Mesothelial cell of epicardium (in vitro differentiated cells): Measurements from ENCODE around the gene LEPR. TPM values are rescaled to one million over a fixed set of nuclear protein-coding genes. Genes with fewer than 3 reads are reported as not detected.
"Not testable (repeated sequence)": the region's sequence is repeated elsewhere in the genome, so short reads cannot be mapped to it uniquely, and the experiment has no call there.

Source experiments
- DNase-seq, 2 experiments: peaks; one replicate each; pipeline ENCODE4 v3.0.0; 2021; ENCODE audit warnings: low spot score in 2 of 2; ENCODE audit not compliant: unreplicated experiment in 2 of 2
- H3K27ac Mint-ChIP-seq: 2 replicates; pipeline ENCODE4 v1.8.0; 2021; ENCODE audit warnings: mixed read lengths
- H3K27me3 Mint-ChIP-seq: 2 replicates; pipeline ENCODE4 v1.8.0; 2021; ENCODE audit warnings: low read depth, mixed read lengths
- H3K36me3 Mint-ChIP-seq: 2 replicates; pipeline ENCODE4 v1.8.0; 2021; ENCODE audit warnings: mixed read lengths
- H3K4me1 Mint-ChIP-seq: 2 replicates; pipeline ENCODE4 v1.8.0; 2021; ENCODE audit warnings: mixed read lengths
- H3K4me3 Mint-ChIP-seq: 2 replicates; pipeline ENCODE4 v1.8.0; 2021; ENCODE audit warnings: mild to moderate bottlenecking, moderate library complexity, mixed read lengths
- H3K9me3 Mint-ChIP-seq: 2 replicates; pipeline ENCODE4 v1.8.0; 2021; ENCODE audit warnings: mixed read lengths
- total RNA-seq: library from RNA; stranded (reverse); gene quantifications from 3 replicates; pipeline ENCODE4 v1.2.1, GENCODE V29; 2021
- TF ChIP-seq, protein P1 (sequence below): fragments of 200-600 bp; sonication (generic); IDR thresholded peaks from one replicate; pipeline ENCODE4 v1.5.0; 2021; ENCODE audit warnings: antibody characterized with exemption; ENCODE audit not compliant: unreplicated experiment

The LEPR gene
- total RNA-seq, 1 donor from 2014 or later, result 5.0 TPM

DNA sequence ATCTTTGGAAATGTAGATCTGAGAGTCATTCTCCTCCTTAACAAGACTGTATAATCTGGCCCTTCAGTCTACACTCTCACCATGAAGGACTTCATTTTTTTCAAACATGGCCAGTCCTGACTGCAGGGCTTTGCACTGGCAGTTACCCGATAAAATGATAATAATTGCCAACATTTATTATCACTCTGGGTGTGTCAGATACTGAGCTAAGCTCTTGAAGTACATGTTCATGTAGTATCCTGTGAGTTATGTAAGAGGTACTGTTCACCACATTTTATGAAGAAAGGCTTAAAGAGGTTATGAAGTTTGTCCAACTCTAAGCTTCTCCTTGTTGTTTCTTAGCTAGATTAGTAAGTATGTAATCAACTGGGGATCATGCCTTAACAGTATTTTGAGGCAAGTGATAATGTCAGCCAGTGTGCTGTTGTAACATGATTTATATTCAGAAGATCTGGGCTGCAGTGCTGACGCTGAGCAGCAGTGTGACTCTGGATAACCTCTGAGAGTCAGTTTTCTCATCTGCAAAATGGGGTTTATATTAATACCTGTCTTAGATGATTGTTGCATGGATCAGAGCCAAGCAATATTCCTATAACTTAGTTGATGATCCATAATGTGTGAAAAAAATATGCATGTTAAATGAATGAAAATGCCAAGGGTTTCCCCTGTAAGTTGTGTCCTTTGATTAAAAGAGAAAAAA, 42.1 kb upstream of the LEPR start:
- no peak for DNase-seq
- Mint-ChIP-seq H3K27ac (no peak overlapping the region), H3K4me3 (no peak overlapping the region), H3K36me3 (peaks cover 30% of the 10 kb centered on the region), H3K9me3 (peaks cover 25% of the 10 kb centered on the region), H3K4me1 (no peaks in the 10 kb centered on the region), H3K27me3 (no peaks in the 10 kb centered on the region)
- TF ChIP-seq, protein P1, sequence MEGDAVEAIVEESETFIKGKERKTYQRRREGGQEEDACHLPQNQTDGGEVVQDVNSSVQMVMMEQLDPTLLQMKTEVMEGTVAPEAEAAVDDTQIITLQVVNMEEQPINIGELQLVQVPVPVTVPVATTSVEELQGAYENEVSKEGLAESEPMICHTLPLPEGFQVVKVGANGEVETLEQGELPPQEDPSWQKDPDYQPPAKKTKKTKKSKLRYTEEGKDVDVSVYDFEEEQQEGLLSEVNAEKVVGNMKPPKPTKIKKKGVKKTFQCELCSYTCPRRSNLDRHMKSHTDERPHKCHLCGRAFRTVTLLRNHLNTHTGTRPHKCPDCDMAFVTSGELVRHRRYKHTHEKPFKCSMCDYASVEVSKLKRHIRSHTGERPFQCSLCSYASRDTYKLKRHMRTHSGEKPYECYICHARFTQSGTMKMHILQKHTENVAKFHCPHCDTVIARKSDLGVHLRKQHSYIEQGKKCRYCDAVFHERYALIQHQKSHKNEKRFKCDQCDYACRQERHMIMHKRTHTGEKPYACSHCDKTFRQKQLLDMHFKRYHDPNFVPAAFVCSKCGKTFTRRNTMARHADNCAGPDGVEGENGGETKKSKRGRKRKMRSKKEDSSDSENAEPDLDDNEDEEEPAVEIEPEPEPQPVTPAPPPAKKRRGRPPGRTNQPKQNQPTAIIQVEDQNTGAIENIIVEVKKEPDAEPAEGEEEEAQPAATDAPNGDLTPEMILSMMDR, result no peak

DNA sequence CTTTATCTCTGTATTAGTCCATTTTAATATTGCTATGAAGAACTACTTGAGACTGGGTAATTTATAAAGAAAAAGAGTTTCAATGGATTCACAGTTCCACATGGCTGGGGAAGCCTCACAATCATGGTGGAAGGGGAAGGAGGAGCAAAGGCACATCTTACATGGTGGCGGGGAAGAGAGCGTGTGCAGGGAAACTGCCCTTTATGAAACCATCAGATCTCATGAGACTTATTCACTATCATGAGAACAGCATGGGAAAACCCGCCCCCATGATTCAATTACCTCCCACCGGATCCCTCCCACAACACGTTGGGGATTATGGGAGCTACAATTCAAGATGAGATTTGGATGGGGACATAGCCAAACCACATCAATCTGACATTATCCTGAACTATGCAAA, 36.0 kb upstream of the LEPR start:
- H3K36me3 Mint-ChIP-seq, result peaks cover 45% of the 10 kb centered on the region
- DNase-seq, H3K4me3 Mint-ChIP-seq, H3K4me1 Mint-ChIP-seq, H3K27me3 Mint-ChIP-seq, H3K9me3 Mint-ChIP-seq, H3K27ac Mint-ChIP-seq: not testable (repeated sequence)

DNA sequence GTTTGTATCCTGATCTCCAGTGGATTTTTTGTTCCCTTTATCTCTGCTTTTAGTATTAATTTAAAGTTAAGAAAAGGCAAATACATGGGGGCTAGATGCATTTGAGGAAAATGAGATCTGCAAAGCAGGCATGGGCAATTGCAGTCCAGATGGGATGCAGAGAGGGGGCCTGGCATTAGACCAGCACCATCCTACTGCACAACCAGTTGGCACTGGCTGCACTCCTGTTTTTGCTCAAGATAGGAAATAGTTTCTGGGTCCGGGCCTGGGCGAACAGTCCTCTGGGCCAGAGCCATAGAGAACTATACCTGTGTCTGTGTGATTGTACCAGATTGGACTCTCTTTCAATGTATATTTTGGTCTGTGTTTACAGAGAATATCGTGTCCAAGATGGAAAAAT, 34.0 kb upstream of the LEPR start:
- Mint-ChIP-seq H3K36me3 (peaks cover 47% of the 10 kb centered on the region), H3K27me3 (no peaks in the 10 kb centered on the region), H3K4me1 (no peaks in the 10 kb centered on the region), H3K27ac (no peak overlapping the region), H3K9me3 (peaks cover 9% of the 10 kb centered on the region), H3K4me3 (no peak overlapping the region)
- TF ChIP-seq, protein P1, result no peak
- no peak for DNase-seq

DNA sequence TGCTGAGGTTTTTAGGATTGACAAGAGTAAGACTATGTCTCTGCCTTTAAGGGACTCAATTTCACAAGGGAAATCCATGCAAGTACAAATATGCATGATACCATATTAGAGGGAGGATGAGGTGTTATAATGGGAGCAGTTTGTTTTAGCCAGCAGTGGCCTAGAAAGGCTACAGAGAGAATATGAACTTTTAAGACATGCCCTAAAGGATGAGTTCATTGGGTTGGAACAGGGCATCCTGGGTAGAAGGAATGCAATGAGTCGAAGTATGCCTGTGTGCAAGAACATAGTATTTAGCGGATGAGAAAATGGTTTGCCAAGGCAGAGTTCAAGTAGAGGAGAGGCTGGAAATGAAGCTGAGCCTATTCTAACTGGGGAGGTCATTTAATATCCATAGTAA, 32.6 kb upstream of the LEPR start:
- Mint-ChIP-seq H3K27ac (no peak overlapping the region), H3K4me3 (no peak overlapping the region)
- DNase-seq, result no peak

DNA sequence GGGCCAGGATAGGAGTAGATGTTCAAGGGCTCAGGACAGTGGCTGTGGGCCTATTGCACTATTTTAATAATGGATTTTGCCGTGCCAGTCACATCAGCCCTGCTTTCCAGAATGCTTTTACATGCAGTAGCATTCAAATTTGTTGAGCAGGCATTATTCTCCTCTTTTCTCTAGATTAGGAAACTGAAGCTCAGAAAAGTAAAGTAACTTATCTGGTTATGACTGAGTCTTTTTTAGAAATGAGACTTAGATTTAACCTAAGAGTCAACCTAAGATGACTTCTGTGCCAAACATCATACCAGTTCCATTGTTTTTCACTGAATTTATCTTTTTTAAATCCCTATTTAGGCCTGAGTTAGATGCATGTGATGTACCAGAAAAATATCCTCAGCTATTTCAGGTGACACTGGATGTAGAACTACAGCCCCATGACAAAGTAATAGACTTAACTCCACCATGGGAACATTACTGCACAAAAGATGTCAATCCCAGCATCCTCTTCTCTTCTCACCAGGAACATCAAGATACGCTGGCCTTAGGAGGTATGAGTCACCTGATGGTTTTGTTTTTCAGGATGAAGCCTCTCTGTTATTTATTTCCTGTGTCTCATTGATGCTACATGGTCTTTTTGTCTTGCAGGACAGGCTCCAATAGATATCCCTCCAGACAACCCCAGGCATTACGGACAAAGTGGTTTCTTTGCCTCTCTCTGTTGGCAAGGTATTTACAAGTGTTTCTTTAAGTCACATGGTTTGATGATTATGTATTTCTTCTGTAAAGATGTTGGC, 31.4 kb upstream of the LEPR start:
- DNase-seq, result no peak
- no peaks in the 10 kb centered on the region for H3K4me1 Mint-ChIP-seq
- peaks cover 4% of the 10 kb centered on the region for H3K9me3 Mint-ChIP-seq
- TF ChIP-seq, protein P1, result no peak
- H3K36me3 Mint-ChIP-seq, result peaks cover 32% of the 10 kb centered on the region
- no peak overlapping the region for H3K27ac Mint-ChIP-seq
- no peaks in the 10 kb centered on the region for H3K27me3 Mint-ChIP-seq
- H3K4me3 Mint-ChIP-seq, result no peak overlapping the region

More for the DNA sequence above, 32.6 kb upstream of the LEPR start:
- peaks cover 42% of the 10 kb centered on the region for H3K36me3 Mint-ChIP-seq
- TF ChIP-seq, protein P1, result no peak
- H3K4me1 Mint-ChIP-seq, result no peaks in the 10 kb centered on the region
- no peaks in the 10 kb centered on the region for H3K27me3 Mint-ChIP-seq
- H3K9me3 Mint-ChIP-seq, result peaks cover 6% of the 10 kb centered on the region

DNA sequence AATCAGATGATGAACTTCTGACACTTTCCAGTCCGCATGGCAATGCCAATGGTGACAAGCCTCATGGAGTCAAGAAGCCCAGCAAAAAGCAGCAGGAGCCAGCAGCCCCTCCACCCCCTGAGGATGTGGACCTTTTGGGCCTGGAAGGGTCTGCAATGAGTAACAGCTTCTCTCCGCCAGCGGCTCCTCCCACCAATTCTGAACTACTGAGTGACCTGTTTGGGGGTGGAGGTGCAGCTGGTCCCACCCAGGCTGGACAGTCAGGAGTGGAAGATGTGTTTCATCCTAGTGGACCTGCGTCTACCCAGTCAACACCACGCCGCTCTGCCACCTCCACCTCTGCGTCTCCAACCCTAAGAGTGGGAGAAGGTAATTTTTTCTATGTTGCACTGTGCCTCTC, 28.0 kb upstream of the LEPR start:
- Mint-ChIP-seq H3K9me3 (no peaks in the 10 kb centered on the region), H3K4me3 (no peak overlapping the region), H3K36me3 (peaks cover 18% of the 10 kb centered on the region), H3K4me1 (no peaks in the 10 kb centered on the region), H3K27ac (no peak overlapping the region), H3K27me3 (no peaks in the 10 kb centered on the region)
- no peak for DNase-seq
- TF ChIP-seq, protein P1, result no peak
